Activated T-cell treated with anti-CD3 and anti-CD28 coated beads, Interleukin-2, amount 50 U/mL, for 48 hours (primary cell): ENCODE results near the gene ROR1.

Source experiments
- DNase-seq, 2 experiments: peaks; one replicate each; pipeline ENCODE4 v3.0.0-alpha.2; 2020

ROR1 gene

DNA sequence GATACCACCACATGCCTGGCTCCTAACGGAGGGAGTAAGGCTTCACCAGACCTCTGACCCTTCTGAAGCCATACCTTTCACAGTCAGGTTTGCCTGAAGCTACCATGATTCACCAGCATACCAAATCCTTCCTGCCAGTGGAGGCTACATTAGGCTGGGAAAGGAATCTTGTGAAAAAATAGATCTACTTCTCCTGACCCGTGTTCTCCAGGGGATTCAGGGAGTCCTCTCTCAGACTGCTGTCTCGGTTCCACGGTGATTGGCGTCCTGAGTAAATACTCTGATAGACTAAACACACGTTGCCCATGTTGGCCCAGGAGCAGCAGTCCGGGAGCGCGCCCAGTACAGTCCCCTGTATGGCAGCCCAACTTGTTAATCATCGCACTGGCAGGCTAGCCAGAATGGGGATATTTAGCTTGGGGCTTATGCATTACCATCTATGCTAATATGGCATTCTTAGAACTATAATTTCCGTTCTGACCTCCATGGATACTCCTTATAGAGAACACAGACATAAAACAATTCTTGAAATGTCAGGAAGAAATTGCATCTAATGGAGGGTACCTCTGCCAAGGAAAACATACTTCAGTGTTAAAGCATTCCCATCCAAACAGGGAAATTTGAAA, 173.2 kb downstream of the ROR1 start:
- no peak for DNase-seq

DNA sequence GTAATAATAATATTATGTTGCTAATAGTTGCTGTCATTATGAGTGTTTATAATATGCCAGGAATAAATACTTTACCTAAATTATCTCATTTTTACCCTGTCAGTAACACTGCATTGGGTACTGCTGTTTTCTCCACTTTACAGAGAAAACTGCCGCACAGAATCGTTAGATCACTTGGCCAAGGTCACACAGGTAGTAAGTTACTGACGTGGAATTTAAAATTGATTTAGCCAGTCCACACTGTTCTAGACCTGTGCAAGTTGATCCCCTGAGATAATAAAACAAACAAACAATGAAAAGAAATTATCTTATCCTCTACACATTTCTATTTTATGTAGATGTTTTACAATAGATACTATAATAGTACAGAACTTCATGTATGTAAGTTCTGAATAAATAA, 174.1 kb downstream of the ROR1 start:
- no peak for DNase-seq

DNA sequence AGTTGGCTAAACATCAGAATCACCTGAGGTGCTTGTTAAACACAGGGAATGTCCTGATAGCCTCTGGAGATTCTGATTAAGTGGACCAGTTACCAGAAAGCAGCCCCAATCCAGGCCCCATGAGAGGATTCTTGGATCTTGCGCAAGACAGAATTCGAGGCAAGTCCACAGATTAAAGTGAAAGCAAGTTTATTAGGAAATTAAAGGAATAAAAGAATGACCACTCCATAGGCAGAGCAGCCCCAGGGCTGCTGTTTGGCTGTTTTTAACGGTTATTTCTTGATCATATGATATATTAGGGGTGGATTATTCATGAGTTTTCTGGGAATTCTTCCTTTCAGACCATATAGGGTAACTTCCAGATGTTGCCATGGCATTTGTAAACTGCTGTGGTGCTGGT, 176.2 kb downstream of the ROR1 start:
- DNase-seq = no peak

DNA sequence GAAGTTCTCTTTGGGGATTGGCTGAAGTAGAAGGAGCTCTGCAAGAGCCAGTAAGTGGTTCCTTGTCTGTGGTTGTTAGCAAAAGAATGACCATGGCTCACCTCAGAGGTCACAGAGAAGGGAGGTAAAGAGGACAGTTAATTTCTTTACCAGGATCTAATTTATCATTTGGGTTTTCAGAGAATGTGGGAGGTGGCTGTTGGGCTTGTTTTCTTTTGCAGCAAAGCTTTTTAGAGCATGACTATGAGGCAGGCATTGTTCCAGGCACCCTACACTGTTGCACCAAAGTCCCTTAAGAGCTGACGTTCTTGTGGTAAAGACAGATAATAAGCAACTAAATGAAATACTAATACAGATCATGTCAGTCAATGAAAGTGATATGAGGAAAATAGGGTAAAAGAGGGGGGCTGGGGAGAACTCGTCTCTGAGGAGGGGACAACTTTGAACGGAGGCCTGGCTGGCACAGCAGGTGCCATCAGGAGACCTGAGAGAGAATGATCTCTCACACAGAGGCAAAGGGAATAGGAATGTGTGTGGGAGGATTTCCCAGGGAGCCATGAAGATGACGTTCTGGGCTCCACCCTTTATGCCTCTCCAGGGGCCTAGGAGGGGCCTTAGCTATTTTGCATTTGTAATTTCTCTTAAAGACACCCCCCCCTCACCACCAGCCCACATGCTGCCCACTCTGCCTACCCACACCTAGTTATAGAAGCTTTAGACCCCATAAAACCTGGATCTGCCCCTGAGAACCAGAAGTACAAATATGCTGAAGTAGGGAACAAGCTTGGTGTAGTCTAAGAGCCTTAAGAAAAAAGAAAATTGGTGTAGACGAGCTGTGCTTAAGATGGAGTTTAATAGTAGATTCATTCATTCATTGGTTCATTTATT, 177.5 kb downstream of the ROR1 start:
- DNase-seq = no peak

DNA sequence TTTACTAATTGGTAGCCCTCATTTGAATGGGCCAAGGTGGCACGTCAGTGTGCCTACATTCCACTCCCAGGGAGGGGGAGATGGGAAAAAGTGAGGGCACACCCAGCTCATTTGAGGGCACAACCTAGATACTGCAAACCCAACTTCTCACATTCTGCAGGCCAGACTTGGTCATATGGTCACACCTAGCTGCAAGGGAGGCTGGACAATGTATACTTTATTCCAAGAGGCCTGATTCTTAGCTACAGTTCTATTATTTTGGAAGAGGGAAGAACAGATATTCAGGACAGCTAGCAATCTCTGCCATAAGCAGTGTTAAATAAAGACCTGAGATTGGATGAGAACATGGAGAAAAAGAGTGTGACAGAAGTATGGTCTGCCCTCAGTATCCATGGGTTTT, 180.4 kb downstream of the ROR1 start:
- no peak for DNase-seq

DNA sequence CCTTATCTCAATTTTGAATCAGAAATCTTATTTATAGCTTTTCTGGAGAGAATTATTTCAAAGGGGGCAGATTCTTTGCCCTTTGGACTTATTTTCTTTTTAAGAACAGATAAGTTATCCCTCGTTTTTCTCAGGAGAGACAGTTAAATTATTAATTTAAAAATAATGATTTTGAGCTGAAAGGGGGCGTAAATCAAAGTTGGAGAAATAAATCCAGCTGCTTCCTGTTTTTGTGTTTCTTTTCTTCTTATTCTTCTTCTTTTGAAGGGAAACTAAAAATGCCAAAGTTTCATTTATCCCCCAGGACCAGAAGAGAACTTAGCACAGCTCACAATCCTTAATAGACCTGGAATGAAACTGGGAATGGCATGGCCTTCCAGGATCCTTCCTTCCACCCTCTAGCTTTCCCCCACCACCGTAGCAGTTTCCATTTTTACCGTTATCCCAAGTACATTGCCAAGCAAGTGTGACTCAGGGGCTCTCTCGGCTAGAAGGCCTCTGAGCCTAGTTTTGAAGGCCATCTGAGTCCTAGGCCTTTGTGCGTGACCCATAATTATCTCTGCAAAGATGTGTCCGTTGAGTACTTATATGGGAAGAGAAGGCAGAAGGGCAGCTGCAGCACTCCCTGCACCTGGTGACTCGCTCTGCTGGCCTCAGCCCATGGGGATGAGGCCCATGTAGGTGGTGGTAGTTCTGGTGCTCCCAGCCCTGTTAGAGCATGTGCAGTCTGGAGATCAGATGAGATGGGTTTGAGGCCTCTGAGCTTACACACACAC, 181.7 kb downstream of the ROR1 start:
- DNase-seq = no peak

DNA sequence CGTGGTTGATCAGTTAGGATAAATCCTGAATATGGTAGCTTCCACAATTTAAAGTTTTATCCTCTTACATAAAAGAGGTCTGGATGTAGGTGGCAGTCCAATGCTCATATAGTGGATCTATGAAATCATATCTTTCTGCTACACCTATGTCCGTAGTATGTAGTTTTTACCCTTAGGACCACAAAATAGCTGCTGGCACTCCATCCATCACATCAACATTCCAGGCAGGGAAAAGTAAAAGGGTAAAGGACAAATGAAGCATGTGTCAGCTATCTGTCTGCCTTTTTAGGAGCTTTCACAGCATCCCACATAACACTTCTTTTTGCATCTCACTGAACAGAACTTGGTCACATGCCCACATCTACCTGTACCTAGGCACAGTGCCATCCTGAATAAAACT, 184.7 kb downstream of the ROR1 start:
- no peak for DNase-seq

DNA sequence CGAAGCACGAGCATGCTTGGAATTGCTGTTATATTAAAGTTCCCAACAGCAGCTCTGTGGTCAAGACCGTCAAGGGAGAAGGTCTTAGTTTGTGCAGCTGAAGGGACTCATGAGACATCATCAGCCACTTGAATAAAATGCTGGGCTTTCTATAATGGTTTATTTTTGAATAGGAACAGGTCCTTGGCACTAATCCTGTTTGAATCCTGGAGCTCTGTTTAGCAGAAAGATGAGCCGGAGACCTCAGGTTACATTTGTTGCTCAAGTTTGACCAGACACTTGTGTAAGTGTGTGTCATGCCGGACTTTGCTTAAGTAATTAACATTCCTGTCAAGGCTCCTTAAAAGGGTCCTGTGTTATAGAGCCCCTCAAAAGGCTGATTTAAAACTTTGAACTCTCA, 186.5 kb downstream of the ROR1 start:
- no peak for DNase-seq

DNA sequence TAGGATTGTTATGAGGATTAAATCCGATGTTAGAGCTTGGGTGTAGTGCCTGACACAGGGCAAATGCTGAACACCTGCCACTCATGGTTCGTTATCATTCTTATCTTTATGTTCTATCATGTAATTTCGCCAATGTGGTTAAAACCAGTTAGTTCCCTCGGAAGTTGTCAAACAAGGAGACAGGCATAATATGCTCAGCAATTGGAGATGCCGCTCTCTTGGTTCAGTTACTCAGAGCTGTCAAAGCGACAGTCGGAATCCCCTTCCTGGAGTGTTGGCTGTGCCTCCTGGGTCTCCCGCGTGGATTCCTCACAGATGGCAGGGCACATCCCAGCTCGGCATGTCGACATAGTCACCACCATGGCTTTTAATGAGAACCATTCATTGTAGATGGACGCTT, 192.2 kb downstream of the ROR1 start:
- no peak for DNase-seq

DNA sequence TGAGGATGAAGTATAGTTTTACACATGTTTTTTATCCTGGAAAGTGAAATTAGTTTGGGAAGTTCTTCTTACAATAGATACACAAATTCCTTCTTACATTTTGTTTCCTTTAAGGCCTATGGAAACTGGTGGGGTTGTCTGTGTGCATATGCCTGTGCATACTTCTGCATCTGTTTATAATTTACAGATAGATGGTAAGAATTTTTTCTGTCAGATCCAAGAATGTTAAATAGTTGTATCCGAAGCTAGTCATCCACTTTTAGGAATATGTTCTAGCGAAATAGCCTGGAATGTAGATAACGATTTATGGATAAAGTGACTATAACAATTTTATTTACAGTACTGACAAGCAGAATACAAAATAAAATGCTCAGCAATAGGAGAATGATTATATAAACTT, 194.1 kb downstream of the ROR1 start:
- no peak for DNase-seq

DNA sequence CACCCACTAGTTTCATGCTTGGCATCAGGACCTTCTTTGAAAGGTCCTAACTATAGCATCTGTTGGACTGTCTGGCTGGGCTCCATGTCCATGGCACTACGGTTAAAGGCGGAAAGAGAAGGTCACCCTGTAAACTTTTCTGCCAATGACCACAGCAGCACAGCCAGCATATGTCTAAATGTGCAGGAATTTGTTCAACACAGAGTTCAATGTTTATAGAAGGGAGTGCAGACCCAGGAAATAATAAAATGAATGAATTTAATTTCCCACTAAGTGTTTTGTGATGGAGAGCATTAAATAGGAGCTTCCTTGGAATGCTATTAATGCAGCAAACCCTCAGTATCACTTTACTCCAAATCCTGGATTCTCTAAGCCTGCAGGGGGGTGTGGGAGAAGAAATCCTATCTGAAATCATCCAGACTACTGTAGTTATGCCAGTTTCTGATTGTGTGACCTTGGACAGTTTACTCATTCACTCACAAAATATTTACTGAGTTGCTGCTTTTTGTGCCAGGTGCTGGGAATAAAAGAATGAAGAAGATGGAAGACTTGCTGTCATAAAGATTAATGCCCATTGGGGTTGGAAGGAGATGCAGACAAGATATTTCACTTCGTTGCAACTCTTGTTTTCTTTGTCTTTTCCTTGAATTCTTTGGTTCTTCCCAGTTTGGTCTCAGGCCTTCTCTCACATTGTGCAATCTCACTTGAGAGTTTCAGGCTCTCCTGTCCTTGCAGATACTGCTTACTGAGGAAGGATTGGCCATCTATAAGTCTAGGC, 195.0 kb downstream of the ROR1 start:
- DNase-seq = no peak

DNA sequence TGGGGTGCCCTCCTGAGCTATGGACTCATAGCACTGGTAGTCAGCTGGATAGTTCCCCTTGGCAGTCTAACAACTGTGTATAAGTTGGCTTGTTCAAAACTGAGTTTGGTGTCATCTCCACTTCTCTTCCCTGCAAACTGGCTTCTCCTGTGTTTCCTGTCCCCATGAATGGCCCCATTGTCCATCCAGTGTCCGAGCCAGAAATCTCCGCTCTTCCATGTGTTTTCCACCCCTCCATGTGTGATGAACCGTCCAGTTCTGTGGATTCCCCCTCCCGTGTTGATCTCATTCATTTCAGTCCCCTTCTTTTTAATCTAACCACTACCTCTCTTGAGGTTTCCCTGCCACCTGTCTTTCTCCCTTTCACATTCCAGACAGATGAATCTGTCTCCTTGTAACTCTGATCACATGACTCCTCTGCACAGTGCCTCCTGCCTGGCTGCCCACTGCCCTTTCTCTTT, 195.7 kb downstream of the ROR1 start:
- DNase-seq = no peak

DNA sequence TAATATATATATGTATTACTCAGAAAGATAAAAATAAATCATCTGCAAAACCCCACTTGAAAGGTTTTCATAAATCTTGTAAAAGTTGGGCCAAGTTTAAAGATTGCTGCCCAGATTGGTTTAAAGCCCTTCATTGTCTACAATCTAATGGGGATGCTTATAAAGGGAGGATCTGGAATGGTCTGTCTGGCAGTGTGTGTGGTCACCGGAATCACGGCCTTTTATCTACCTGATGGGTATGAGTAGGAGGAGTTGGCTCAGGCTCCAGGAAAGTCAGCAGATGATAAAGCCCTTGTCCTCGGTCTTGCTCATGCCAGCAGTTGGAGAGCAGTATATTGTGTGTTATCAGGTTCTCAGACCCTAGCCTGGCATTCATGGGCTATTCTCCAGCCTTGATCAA, 197.7 kb downstream of the ROR1 start:
- no peak for DNase-seq

DNA sequence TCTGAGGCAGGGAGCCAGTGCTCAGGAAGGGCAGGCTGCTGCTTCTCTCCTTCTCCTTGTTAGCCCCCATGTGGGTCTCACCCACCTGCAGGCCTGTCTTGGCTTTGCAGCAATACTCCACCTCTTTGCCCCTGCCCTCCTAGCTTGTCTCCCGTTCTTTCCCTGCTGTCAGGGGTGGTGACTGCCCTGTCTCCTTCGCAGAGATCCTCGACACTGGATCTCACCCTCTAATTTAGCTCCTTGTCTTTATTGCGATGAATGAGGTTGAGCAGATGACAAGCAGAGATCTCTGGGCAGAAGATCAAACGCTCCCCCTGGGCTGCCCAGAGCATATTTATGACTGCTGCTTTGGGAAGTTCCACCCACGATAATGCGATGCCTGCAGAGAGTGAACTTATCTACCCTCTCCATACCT, 199.2 kb downstream of the ROR1 start:
- no peak for DNase-seq

DNA sequence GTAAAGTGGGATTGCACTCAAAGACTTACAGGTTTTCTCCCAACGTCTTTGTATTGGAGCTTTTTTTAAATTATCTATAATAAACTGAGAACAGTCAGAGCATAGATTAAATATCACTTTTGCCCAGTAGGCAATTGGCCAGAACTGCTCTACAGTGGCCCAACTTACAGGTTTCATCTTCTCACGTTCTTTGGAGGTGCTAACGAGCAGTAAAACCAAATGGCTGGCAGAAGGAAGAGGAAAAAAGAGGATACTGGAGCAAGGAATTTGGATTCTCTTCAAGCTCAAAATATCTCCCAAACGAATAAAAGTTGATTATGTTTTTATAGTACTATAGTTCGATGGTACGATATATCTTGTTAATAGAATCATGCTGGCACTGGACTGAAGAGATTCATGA, 201.1 kb downstream of the ROR1 start:
- no peak for DNase-seq

DNA sequence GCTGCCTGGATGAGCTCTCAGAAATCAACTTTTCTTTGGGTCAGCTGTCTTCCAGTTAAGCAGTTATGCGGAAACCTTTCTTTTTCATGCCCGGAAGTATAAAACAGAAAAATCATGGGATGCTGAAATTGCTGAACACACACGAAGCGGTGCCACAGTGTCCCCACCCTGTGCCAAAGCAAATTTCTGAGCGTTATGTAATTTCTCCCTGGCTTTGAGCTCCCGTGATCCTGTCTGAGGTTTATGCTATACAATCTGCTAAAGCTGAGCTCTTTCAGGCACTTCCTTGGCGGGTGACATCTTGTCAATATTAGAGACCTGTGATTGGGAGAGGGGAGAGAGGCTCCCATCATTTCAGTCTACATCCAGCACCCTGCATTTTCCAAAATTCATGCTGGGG, 201.7 kb downstream of the ROR1 start:
- no peak for DNase-seq

DNA sequence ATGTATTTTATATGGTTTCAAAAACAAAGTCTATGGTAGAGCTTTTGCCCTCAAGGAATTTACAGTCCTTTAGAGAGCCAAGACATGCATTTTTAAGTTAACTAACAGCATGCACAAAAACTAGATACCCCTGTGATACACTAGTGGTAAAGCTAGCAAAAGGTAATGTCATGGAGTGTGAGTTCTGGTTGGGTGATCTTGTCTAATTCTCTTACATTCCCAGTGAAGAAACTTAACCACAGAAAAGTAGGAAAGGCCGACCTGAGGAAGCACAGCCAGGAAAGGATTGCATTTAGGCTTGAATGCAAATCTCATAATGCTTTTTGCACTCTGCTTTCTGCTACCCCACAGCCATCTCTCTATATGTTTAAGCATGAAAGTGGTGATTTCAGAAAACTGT, 202.2 kb downstream of the ROR1 start:
- no peak for DNase-seq

DNA sequence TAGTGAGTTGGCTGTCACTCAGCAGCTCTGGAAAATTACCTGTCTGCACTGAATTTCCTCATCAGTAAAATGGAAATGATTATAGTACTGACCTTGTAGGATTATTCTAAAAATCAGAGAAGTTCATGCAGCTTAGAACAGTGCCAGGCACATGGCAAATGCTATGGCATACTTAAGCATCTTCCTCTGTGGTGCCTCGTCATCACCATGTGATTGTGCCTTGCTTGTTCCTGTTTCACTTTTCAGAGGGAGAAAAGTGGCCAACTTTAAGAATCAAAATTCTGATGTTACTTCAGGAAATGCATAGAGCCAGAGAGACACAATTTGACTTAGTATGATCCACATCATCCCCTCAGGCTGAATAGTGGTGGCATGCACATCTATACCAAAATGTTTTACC, 203.6 kb downstream of the ROR1 start:
- DNase-seq = no peak

DNA sequence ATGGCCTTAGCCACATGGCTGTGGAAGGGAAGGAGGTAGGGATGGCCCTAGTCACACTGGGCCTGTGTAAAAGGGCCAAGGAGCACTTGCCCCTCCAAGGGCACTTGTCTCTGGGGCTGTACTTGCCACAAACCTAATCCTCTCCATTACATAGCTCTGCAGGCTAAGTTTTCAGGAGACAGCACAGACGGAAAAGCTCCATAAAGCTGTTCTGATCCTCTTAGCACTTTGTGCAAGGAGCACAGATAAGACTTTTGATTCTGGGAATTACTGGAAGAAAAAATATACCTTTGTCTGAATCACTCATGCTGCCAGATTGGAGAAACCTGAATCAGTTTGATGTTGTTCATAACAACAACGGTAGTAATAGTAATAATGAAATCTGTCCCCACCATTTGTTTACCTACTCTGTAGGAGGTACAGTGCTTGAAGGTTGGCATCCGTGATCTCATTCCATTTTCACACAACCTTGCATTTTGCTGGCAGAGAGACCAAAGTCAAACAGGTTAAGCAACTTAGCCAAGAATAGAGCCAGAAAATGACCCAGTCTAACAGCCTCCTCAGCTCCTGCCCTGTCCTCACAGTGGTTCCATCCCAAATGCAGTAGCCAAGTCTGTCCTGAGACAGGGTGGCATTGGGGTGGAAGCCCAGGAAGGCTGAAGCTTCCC, 207.1 kb downstream of the ROR1 start:
- no peak for DNase-seq

DNA sequence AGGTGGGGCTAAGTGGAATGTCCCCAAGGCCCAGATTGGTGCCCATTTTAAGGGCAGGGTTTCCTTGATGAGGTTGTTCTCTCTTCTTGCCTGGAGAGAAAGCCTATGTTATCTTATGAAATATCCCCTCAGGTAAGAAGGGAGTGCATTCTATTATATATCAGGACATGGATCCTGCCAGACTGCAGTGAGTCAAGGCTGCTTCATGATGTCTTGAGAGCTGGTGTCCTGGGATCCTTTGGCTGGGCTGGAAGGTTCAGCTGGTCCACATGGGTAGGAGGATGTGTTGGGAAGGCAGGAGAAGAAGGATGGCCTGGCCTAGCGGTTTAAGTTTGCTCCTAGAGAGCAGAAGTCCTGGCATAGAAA, 207.6 kb downstream of the ROR1 start:
- DNase-seq = no peak

DNA sequence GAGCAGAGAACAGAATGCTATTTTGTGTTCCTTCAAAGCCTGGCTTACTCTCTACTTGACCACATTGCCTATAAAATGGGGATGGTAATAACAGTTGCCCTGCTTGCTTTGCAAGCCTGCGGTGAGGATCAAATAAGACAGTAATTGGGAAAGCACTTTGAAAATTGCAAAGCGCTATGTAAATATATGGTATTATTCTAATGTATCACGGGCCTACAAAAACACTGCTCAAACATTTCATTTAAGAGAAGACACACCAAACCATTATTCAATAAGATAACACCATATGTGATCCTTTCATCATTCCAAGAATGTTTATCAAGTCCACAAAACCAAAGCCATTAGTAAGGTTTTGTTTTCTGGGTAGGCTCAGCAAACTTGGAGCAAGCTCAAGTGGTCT, 208.4 kb downstream of the ROR1 start:
- DNase-seq = no peak
